Eye (tissue), 1 donor: ENCODE measurements around the gene CAPZA2.
"Not testable (repeated sequence)": the region's sequence is repeated elsewhere in the genome, so short reads cannot be mapped to it uniquely, and the experiment has no call there.

Experiments used
- DNase-seq: peaks from one replicate; pipeline ENCODE4 v3.0.0-alpha.2; 2015

The CAPZA2 gene

GRCh38 chr7:116862234-116862950 is at the start of gene CAPZA2:
Gene CAPZA2, plus strand, starts transcription at chr7:116862587. Its CDS starts 25 bp downstream, at chr7:116862612.
- peak; percentile 97 for DNase-seq

GRCh38 chr7:116812860-116813259 is 49.5 kb upstream of the CAPZA2 start:
- no peak for DNase-seq

GRCh38 chr7:116813371-116813770 is 49.0 kb upstream of the CAPZA2 start:
- not testable (repeated sequence) for DNase-seq

- DNase-seq = no peak
These were observed 47.3 kb upstream of the CAPZA2 start for GRCh38 chr7:116815041-116815440.

- no peak for DNase-seq
These were observed 42.2 kb upstream of the CAPZA2 start for GRCh38 chr7:116820149-116820548.

GRCh38 chr7:116821647-116822046 is 40.7 kb upstream of the CAPZA2 start:
- not testable (repeated sequence) for DNase-seq

GRCh38 chr7:116824449-116824848 is 37.9 kb upstream of the CAPZA2 start:
- no peak for DNase-seq

GRCh38 chr7:116828281-116828680 is 34.1 kb upstream of the CAPZA2 start:
- no peak for DNase-seq

- no peak for DNase-seq
These were observed 33.3 kb upstream of the CAPZA2 start for GRCh38 chr7:116829041-116829440.

GRCh38 chr7:116829493-116829892 is 32.9 kb upstream of the CAPZA2 start:
- no peak for DNase-seq

- no peak for DNase-seq
These were observed 29.7 kb upstream of the CAPZA2 start for GRCh38 chr7:116832692-116833091.

GRCh38 chr7:116834815-116835504 is 27.4 kb upstream of the CAPZA2 start:
- no peak for DNase-seq

- DNase-seq = no peak
These were observed 26.3 kb upstream of the CAPZA2 start for GRCh38 chr7:116836048-116836447.

GRCh38 chr7:116836911-116837310 is 25.5 kb upstream of the CAPZA2 start:
- no peak for DNase-seq

- no peak for DNase-seq
These were observed 24.8 kb upstream of the CAPZA2 start for GRCh38 chr7:116837586-116837985.

- DNase-seq = no peak
These were observed 22.1 kb upstream of the CAPZA2 start for GRCh38 chr7:116840256-116840655.

GRCh38 chr7:116842371-116842770 is 20.0 kb upstream of the CAPZA2 start:
- no peak for DNase-seq

- DNase-seq = no peak
These were observed 19.0 kb upstream of the CAPZA2 start for GRCh38 chr7:116843378-116843777.

- no peak for DNase-seq
These were observed 11.2 kb upstream of the CAPZA2 start for GRCh38 chr7:116851175-116851574.

- DNase-seq = no peak
These were observed 10.7 kb upstream of the CAPZA2 start for GRCh38 chr7:116851671-116852070.

GRCh38 chr7:116854132-116854531 is 8.3 kb upstream of the CAPZA2 start:
- no peak for DNase-seq

GRCh38 chr7:116857052-116857451 is 5.3 kb upstream of the CAPZA2 start:
- no peak for DNase-seq

- peak; percentile 6 for DNase-seq
These were observed 3.1 kb upstream of the CAPZA2 start for GRCh38 chr7:116859323-116859722.

GRCh38 chr7:116861717-116862116 is 670 bp upstream of the CAPZA2 start:
- DNase-seq = no peak
